ENCODE measurements around the gene CCL1. TPM values are rescaled to one million over a fixed set of nuclear protein-coding genes. Genes with fewer than 3 reads are reported as not detected.

Gene CCL1
- polyA plus RNA-seq, 1 of the 3 experiments (the other 2 are of a cell fraction) = not detected

DNA sequence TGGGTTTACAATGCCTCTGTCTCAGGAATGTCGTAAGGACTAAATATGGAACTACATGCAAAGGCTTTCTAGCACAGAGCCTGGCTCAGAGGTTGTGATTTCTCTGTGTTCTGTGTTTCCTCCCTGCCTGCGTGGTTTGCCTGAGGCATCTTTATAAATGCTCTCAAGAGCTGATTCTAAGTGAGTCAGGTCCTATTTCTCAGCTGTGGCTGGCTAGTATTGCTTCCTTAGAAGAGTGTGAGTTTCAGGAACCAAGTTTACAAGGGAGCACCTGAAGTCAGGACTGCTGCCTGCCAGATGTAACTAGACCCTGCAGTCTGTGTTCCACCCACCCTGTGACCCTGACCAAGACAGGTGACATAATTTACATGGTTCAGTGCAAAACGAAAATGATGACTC lies 8.0 kb upstream of the CCL1 start:
- ChIA-PET POLR2A (no interaction called here), CTCF (interaction anchor here (2.5 to 4.6 kb wide), 2 partner anchors 10 to 170 kb away, joined by 11 to 53 read pairs; no protein-coding TSS in a partner anchor)
- no peaks in the 10 kb centered on the region for H3F3A ChIP-seq (replicated peaks; ENCODE audit: insufficient read depth)
- no peaks in the 10 kb centered on the region for H3K9me2 ChIP-seq
- H3K4me2 ChIP-seq = no peak overlapping the region
- no peaks in the 10 kb centered on the region for H3K79me2 ChIP-seq (ENCODE audit: insufficient read depth)
- no peak overlapping the region for H3K9ac ChIP-seq
- H3K27ac ChIP-seq (ENCODE audit: low read depth in 2 of 2, low read length in 1 of 2) = no peak overlapping the region
- no peak overlapping the region for H3K4me3 ChIP-seq (ENCODE audit: low read depth in 2 of 2, low read length in 1 of 2)
- H2AFZ ChIP-seq (ENCODE audit: low read depth) = no peak overlapping the region
- no peaks in the 10 kb centered on the region for H3K36me3 ChIP-seq (replicated peaks in 1 of 2; ENCODE audit: control insufficient read depth in 1 of 2, insufficient read depth in 2 of 2, low read length in 1 of 2)
- no peaks in the 10 kb centered on the region; the same call in 1 of the 2 replicates for H3K27me3 ChIP-seq (ENCODE audit: insufficient read depth)
- no peaks in the 10 kb centered on the region for H4K20me1 ChIP-seq (ENCODE audit: insufficient read depth)
- WGBS (ENCODE audit: low lambda C conversion rate) = 20% methylated on average over 3 of the region's 3 CpGs
- H3K9me3 ChIP-seq = no peaks in the 10 kb centered on the region
- TF ChIP-seq TCF12 (IDR thresholded peaks at IDR 0.05) = no peak
- no peak for TF ChIP-seq CTCF (IDR thresholded peaks at IDR 0.05)
- no peak for TF ChIP-seq TEAD4 (IDR thresholded peaks at IDR 0.05; ENCODE audit: borderline replicate concordance, insufficient read depth)
- TF ChIP-seq USF2 (IDR thresholded peaks at IDR 0.05; ENCODE audit: borderline replicate concordance, low read depth, low read length) = no peak
- TF ChIP-seq TAF1 (IDR thresholded peaks at IDR 0.05; ENCODE audit: borderline replicate concordance, low read depth, low read length) = no peak
- no peak for TF ChIP-seq REST (IDR thresholded peaks at IDR 0.05; ENCODE audit: low read depth, low read length)
- no peak for TF ChIP-seq POLR2AphosphoS5 (IDR thresholded peaks at IDR 0.05; ENCODE audit: low read depth, low read length)
- no peak for TF ChIP-seq RXRA (IDR thresholded peaks at IDR 0.05; ENCODE audit: borderline replicate concordance, low read depth)
- TF ChIP-seq YY1 (IDR thresholded peaks at IDR 0.05; ENCODE audit: low read depth) = no peak
- TF ChIP-seq, protein P1, sequence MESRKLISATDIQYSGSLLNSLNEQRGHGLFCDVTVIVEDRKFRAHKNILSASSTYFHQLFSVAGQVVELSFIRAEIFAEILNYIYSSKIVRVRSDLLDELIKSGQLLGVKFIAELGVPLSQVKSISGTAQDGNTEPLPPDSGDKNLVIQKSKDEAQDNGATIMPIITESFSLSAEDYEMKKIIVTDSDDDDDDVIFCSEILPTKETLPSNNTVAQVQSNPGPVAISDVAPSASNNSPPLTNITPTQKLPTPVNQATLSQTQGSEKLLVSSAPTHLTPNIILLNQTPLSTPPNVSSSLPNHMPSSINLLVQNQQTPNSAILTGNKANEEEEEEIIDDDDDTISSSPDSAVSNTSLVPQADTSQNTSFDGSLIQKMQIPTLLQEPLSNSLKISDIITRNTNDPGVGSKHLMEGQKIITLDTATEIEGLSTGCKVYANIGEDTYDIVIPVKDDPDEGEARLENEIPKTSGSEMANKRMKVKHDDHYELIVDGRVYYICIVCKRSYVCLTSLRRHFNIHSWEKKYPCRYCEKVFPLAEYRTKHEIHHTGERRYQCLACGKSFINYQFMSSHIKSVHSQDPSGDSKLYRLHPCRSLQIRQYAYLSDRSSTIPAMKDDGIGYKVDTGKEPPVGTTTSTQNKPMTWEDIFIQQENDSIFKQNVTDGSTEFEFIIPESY (IDR thresholded peaks at IDR 0.05; ENCODE audit: borderline replicate concordance, low read depth) = no peak
- TF ChIP-seq, protein P2, sequence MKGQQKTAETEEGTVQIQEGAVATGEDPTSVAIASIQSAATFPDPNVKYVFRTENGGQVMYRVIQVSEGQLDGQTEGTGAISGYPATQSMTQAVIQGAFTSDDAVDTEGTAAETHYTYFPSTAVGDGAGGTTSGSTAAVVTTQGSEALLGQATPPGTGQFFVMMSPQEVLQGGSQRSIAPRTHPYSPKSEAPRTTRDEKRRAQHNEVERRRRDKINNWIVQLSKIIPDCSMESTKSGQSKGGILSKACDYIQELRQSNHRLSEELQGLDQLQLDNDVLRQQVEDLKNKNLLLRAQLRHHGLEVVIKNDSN (IDR thresholded peaks at IDR 0.05; ENCODE audit: borderline replicate concordance, low read depth) = no peak
- no peak for TF ChIP-seq NFIC (IDR thresholded peaks at IDR 0.05; ENCODE audit: borderline replicate concordance)
- TF ChIP-seq FOXJ3 (CRISPR knock-in tag; IDR thresholded peaks at IDR 0.05) = no peak
- TF ChIP-seq FOSL2 (IDR thresholded peaks at IDR 0.05; ENCODE audit: borderline replicate concordance, low read depth) = no peak
- no peak for TF ChIP-seq IRF3 (IDR thresholded peaks at IDR 0.05; ENCODE audit: low read depth, low read length)
- TF ChIP-seq, protein P3, sequence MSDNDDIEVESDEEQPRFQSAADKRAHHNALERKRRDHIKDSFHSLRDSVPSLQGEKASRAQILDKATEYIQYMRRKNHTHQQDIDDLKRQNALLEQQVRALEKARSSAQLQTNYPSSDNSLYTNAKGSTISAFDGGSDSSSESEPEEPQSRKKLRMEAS (IDR thresholded peaks at IDR 0.05; ENCODE audit: low read depth) = no peak
- TF ChIP-seq ELF1 (IDR thresholded peaks at IDR 0.05) = no peak
- H3K4me1 ChIP-seq (ENCODE audit: control insufficient read depth in 1 of 2, insufficient read depth in 2 of 2, low read depth in 1 of 2, low read length in 1 of 2) = no peaks in the 10 kb centered on the region
- DNase-seq = no peak

All from SK-N-SH (cell line).